Measurements from ENCODE around the gene FERMT3. TPM values are rescaled to one million over a fixed set of nuclear protein-coding genes. Genes with fewer than 3 reads are reported as not detected.
A peak's percentile ranks its signal among the peaks of the same experiment; 100 is the strongest.

Gene FERMT3
- total and polyA plus RNA-seq, 9 donors, result 2.2 to 19.7 (median 6.4) TPM

GRCh38 chr11:64178203-64178602 lies 28.3 kb upstream of the FERMT3 start:
- intact Hi-C loops (cut with DNase I), result no loop called here
- Histone ChIP-seq H3K9me3 (no peaks in the 10 kb centered on the region), H3K4me1 (ENCODE audit: insufficient read depth) (no peaks in the 10 kb centered on the region), H3K27me3 (no peaks in the 10 kb centered on the region), H3K36me3 (no peaks in the 10 kb centered on the region), H3K4me3 (no peak overlapping the region), H3K27ac (no peak overlapping the region)
- TF ChIP-seq EP300 (IDR thresholded peaks at IDR 0.05) (no peak), POLR2A (IDR thresholded peaks at IDR 0.05) (no peak)
- TF ChIP-seq, protein P1, sequence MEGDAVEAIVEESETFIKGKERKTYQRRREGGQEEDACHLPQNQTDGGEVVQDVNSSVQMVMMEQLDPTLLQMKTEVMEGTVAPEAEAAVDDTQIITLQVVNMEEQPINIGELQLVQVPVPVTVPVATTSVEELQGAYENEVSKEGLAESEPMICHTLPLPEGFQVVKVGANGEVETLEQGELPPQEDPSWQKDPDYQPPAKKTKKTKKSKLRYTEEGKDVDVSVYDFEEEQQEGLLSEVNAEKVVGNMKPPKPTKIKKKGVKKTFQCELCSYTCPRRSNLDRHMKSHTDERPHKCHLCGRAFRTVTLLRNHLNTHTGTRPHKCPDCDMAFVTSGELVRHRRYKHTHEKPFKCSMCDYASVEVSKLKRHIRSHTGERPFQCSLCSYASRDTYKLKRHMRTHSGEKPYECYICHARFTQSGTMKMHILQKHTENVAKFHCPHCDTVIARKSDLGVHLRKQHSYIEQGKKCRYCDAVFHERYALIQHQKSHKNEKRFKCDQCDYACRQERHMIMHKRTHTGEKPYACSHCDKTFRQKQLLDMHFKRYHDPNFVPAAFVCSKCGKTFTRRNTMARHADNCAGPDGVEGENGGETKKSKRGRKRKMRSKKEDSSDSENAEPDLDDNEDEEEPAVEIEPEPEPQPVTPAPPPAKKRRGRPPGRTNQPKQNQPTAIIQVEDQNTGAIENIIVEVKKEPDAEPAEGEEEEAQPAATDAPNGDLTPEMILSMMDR (IDR thresholded peaks at IDR 0.05), result no peak
- DNase-seq, result no peak
- WGBS, 3 donors, result 82 to 95% (median 91%) methylated on average over 1 of the region's 1 CpG

GRCh38 chr11:64178951-64179639 lies 27.4 kb upstream of the FERMT3 start:
- intact Hi-C loops (cut with DNase I), result no loop called here

DNA sequence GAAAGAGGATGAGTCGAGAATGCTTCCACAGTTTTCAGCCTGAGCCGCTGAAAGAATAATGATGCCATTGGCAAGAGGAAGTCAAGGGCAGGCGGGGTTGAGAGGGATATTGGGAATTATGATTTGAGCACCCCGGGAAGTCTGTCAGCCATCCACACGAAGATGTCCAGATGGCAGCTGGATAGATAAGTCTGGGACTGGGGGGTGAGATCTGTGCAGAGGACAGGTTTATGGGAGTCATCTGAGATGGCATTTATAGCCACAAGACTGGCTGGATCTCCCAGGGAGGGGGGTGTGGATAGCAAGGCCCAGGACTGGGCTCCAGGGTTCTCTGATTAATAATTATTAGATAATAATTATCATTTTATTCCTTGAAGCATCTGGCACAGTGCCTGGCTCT lies 25.6 kb upstream of the FERMT3 start:
- no peak for DNase-seq
- 39 to 60% (median 41%) methylated on average over 5 of the region's 5 CpGs for WGBS, 3 donors
- Histone ChIP-seq H3K9me3 (no peaks in the 10 kb centered on the region), H3K4me3 (no peak overlapping the region), H3K27me3 (no peaks in the 10 kb centered on the region), H3K27ac (peak overlapping the region in 1 of 2 donors; percentile 67), H3K36me3 (no peaks in the 10 kb centered on the region), H3K4me1 (ENCODE audit: insufficient read depth) (peaks cover 6% of the 10 kb centered on the region)
- intact Hi-C loops (cut with DNase I), result no loop called here
- TF ChIP-seq, protein P1 (IDR thresholded peaks at IDR 0.05), result no peak
- TF ChIP-seq POLR2A (IDR thresholded peaks at IDR 0.05) (no peak), EP300 (IDR thresholded peaks at IDR 0.05) (no peak)

More at GRCh38 chr11:64178951-64179639, 27.4 kb upstream of the FERMT3 start:
- no peaks in the 10 kb centered on the region for H3K36me3 ChIP-seq
- no peak for TF ChIP-seq EP300 (IDR thresholded peaks at IDR 0.05)
- TF ChIP-seq, protein P1 (IDR thresholded peaks at IDR 0.05), result no peak
- no peak for TF ChIP-seq POLR2A (IDR thresholded peaks at IDR 0.05)
- no peaks in the 10 kb centered on the region for H3K9me3 ChIP-seq
- no peak overlapping the region for H3K27ac ChIP-seq
- WGBS, 3 donors, result 92 to 95% (median 93%) methylated on average over 12 of the region's 12 CpGs
- no peak overlapping the region for H3K4me3 ChIP-seq
- no peak for DNase-seq
- H3K27me3 ChIP-seq, result no peaks in the 10 kb centered on the region
- H3K4me1 ChIP-seq (ENCODE audit: insufficient read depth), result peaks cover 3% of the 10 kb centered on the region

GRCh38 chr11:64181506-64182411 lies 24.8 kb upstream of the FERMT3 start:
- intact Hi-C loops (cut with DNase I), result no loop called here
- Histone ChIP-seq H3K4me1 (ENCODE audit: insufficient read depth) (peaks cover 6% of the 10 kb centered on the region), H3K27me3 (no peaks in the 10 kb centered on the region), H3K27ac (peak overlapping the region; percentile 67 to 73), H3K4me3 (no peak overlapping the region), H3K36me3 (no peaks in the 10 kb centered on the region), H3K9me3 (no peaks in the 10 kb centered on the region)
- TF ChIP-seq POLR2A (IDR thresholded peaks at IDR 0.05), result peak; percentile 64
- no peak for TF ChIP-seq EP300 (IDR thresholded peaks at IDR 0.05)
- peak; percentile 87 to 93 (median 91) for DNase-seq
- WGBS, 3 donors, result 26 to 33% (median 27%) methylated on average over 17 of the region's 17 CpGs
